ENCODE results near the gene RHOU. TPM values are rescaled to one million over a fixed set of nuclear protein-coding genes. Genes with fewer than 3 reads are reported as not detected.
A peak's percentile ranks its signal among the peaks of the same experiment; 100 is the strongest.

Gene RHOU
- total RNA-seq, 1 donor from 2014 or later: 67.0 TPM

- Histone ChIP-seq H3K27ac (no peak overlapping the region), H3K4me3 (no peak overlapping the region), H3K9me3 (ENCODE audit: low read depth) (no peaks in the 10 kb centered on the region), H3K4me2 (no peak overlapping the region), H4K20me1 (ENCODE audit: low read depth) (no peaks in the 10 kb centered on the region), H3K79me2 (ENCODE audit: low read depth) (no peaks in the 10 kb centered on the region), H3K27me3 (no peaks in the 10 kb centered on the region), H3K9ac (no peak overlapping the region), H3K36me3 (no peaks in the 10 kb centered on the region), H2AFZ (replicated peaks) (no peak overlapping the region), H3F3A (ENCODE audit: low read depth) (no peaks in the 10 kb centered on the region), H3K4me1 (peaks cover 4% of the 10 kb centered on the region)
- Mint-ChIP-seq H3K4me3 (no peak overlapping the region), H3K27ac (no peak overlapping the region), H3K27me3 (ENCODE audit: insufficient read depth, low read depth) (peaks cover 9% of the 10 kb centered on the region), H3K36me3 (no peaks in the 10 kb centered on the region), H3K9me3 (no peaks in the 10 kb centered on the region), H3K4me1 (peaks cover 27% of the 10 kb centered on the region)
- DNase-seq (ENCODE audit: low spot score): no peak
- TF ChIP-seq CTCF (IDR thresholded peaks at IDR 0.05) (no peak), EZH2 (IDR thresholded peaks at IDR 0.05) (no peak), EZH2phosphoT487 (IDR thresholded peaks at IDR 0.05) (no peak)
These were observed 18.6 kb downstream of the RHOU start for GRCh38 chr1:228753786-228754360.

- Mint-ChIP-seq H3K4me1 (peaks cover 27% of the 10 kb centered on the region), H3K36me3 (no peaks in the 10 kb centered on the region), H3K27ac (no peak overlapping the region), H3K9me3 (no peaks in the 10 kb centered on the region), H3K27me3 (ENCODE audit: insufficient read depth, low read depth) (peaks cover 9% of the 10 kb centered on the region), H3K4me3 (no peak overlapping the region)
- Histone ChIP-seq H3K79me2 (ENCODE audit: low read depth) (no peaks in the 10 kb centered on the region), H3K4me1 (peaks cover 4% of the 10 kb centered on the region), H2AFZ (replicated peaks) (no peak overlapping the region), H3K4me2 (no peak overlapping the region), H3K4me3 (no peak overlapping the region), H3K27ac (no peak overlapping the region), H3F3A (ENCODE audit: low read depth) (no peaks in the 10 kb centered on the region), H3K9me3 (ENCODE audit: low read depth) (no peaks in the 10 kb centered on the region), H4K20me1 (ENCODE audit: low read depth) (no peaks in the 10 kb centered on the region), H3K27me3 (no peaks in the 10 kb centered on the region), H3K36me3 (no peaks in the 10 kb centered on the region), H3K9ac (no peak overlapping the region)
- no peak for DNase-seq (ENCODE audit: low spot score)
- TF ChIP-seq CTCF (IDR thresholded peaks at IDR 0.05): no peak
- TF ChIP-seq EZH2 (IDR thresholded peaks at IDR 0.05): no peak
- no peak for TF ChIP-seq EZH2phosphoT487 (IDR thresholded peaks at IDR 0.05)
These were observed 19.5 kb downstream of the RHOU start for GRCh38 chr1:228754646-228755268.

GRCh38 chr1:228755800-228756199 is 20.5 kb downstream of the RHOU start:
- H3K9me3 ChIP-seq (ENCODE audit: low read depth): no peaks in the 10 kb centered on the region
- H3K4me3 ChIP-seq: no peak overlapping the region
- Mint-ChIP-seq H3K27me3 (ENCODE audit: insufficient read depth, low read depth) (peaks cover 9% of the 10 kb centered on the region), H3K9me3 (peaks cover 3% of the 10 kb centered on the region), H3K36me3 (no peaks in the 10 kb centered on the region), H3K4me3 (no peak overlapping the region), H3K27ac (peak overlapping the region; percentile 5), H3K4me1 (peaks cover 27% of the 10 kb centered on the region)
- H3K27me3 ChIP-seq: no peaks in the 10 kb centered on the region
- H3K4me1 ChIP-seq: peaks cover 4% of the 10 kb centered on the region
- no peaks in the 10 kb centered on the region for H3F3A ChIP-seq (ENCODE audit: low read depth)
- no peak for DNase-seq (ENCODE audit: low spot score)
- H3K27ac ChIP-seq: no peak overlapping the region
- no peak overlapping the region for H2AFZ ChIP-seq (replicated peaks)
- no peaks in the 10 kb centered on the region for H4K20me1 ChIP-seq (ENCODE audit: low read depth)
- H3K4me2 ChIP-seq: no peak overlapping the region
- no peak for TF ChIP-seq EZH2phosphoT487 (IDR thresholded peaks at IDR 0.05)
- no peak for TF ChIP-seq EZH2 (IDR thresholded peaks at IDR 0.05)
- no peak for TF ChIP-seq CTCF (IDR thresholded peaks at IDR 0.05)
- no peak overlapping the region for H3K9ac ChIP-seq
- no peaks in the 10 kb centered on the region for H3K79me2 ChIP-seq (ENCODE audit: low read depth)
- no peaks in the 10 kb centered on the region for H3K36me3 ChIP-seq

Measured in neural progenitor cell (in vitro differentiated cells).